ENCODE results near the gene TRIM46.
A peak's percentile ranks its signal among the peaks of the same experiment; 100 is the strongest.

The TRIM46 gene

GRCh38 chr1:155173478-155174323 lies at the start of gene TRIM46:
TRIM46 (plus strand) TSS chr1:155173849; CDS start chr1:155173967, 118 bp downstream.
- peak; percentile 76 for DNase-seq

- no peak for DNase-seq
These were observed 48.9 kb upstream of the TRIM46 start for GRCh38 chr1:155124503-155125463.

GRCh38 chr1:155125511-155125945 lies 48.1 kb upstream of the TRIM46 start:
- no peak for DNase-seq

- DNase-seq: no peak
These were observed 47.6 kb upstream of the TRIM46 start for GRCh38 chr1:155125946-155126555.

GRCh38 chr1:155126556-155127104 lies 47.0 kb upstream of the TRIM46 start:
- DNase-seq: peak; percentile 40

- DNase-seq: peak; percentile 52
These were observed 46.3 kb upstream of the TRIM46 start, which contains the start of gene EFNA1 for GRCh38 chr1:155127105-155127966. EFNA1 (plus strand) TSS chr1:155127876; CDS start chr1:155127978, 102 bp downstream.

- DNase-seq: no peak
These were observed 45.5 kb upstream of the TRIM46 start for GRCh38 chr1:155127967-155128754.

- no peak for DNase-seq
These were observed 44.7 kb upstream of the TRIM46 start for GRCh38 chr1:155128755-155129473.

GRCh38 chr1:155130272-155131006 lies 43.2 kb upstream of the TRIM46 start:
- DNase-seq: no peak

GRCh38 chr1:155131285-155131684 lies 42.4 kb upstream of the TRIM46 start:
- no peak for DNase-seq

GRCh38 chr1:155131856-155132255 lies 41.8 kb upstream of the TRIM46 start:
- DNase-seq: no peak

- no peak for DNase-seq
These were observed 39.8 kb upstream of the TRIM46 start for GRCh38 chr1:155133799-155134281.

GRCh38 chr1:155134322-155134721 lies 39.3 kb upstream of the TRIM46 start:
- DNase-seq: no peak

- peak; percentile 82 for DNase-seq
These were observed 38.7 kb upstream of the TRIM46 start for GRCh38 chr1:155134880-155135414.

- peak; percentile 92 for DNase-seq
These were observed 38.1 kb upstream of the TRIM46 start, which contains the start of gene SLC50A1 for GRCh38 chr1:155135415-155136028. SLC50A1 (plus strand) TSS chr1:155135852; CDS start chr1:155135912, 60 bp downstream.

- peak; percentile 8 for DNase-seq
These were observed 36.9 kb upstream of the TRIM46 start for GRCh38 chr1:155136748-155137147.

- DNase-seq: no peak
These were observed 36.3 kb upstream of the TRIM46 start for GRCh38 chr1:155137154-155137949.
